ENCODE measurements around the gene ADH1B. TPM values are rescaled to one million over a fixed set of nuclear protein-coding genes. Genes with fewer than 3 reads are reported as not detected.
A peak's percentile ranks its signal among the peaks of the same experiment; 100 is the strongest.

The ADH1B gene
- polyA plus RNA-seq, 1 donor = 9.6 TPM

DNA sequence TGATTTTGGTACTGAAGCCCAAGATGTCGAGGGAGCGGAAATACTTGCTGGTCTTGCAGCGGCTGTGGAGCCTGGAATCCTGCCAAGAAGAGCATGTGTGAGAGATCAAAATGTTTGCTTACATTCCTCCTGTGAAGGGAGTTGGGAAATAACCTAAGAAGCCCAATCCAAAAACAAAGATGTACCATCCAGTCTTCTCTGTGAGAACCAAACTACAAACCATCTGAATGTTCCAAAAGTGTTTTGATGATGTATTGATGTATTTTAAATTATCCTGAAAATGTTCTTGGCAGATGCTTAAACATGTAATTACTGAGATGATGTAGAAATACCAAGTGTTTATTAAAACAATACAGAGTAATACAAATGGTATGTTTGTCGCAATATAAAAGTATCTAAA, 20.3 kb downstream of the ADH1B start:
- Histone ChIP-seq H3K36me3 (ENCODE audit: control insufficient read depth, insufficient read depth, low read length) (no peaks in the 10 kb centered on the region), H3K9me3 (ENCODE audit: control insufficient read depth, low read depth, low read length) (peaks cover 7% of the 10 kb centered on the region), H3K27ac (ENCODE audit: low read length) (no peak overlapping the region), H3K4me3 (ENCODE audit: low read length) (no peak overlapping the region), H3K27me3 (ENCODE audit: control insufficient read depth, insufficient read depth, low read length) (no peaks in the 10 kb centered on the region), H3K4me1 (ENCODE audit: control insufficient read depth, insufficient read depth, low read length) (no peaks in the 10 kb centered on the region)
- WGBS (ENCODE audit: insufficient coverage, low lambda C conversion rate) = 100% methylated on average over 1 of the region's 4 CpGs
- peak; percentile 58 to 64 for DNase-seq

DNA sequence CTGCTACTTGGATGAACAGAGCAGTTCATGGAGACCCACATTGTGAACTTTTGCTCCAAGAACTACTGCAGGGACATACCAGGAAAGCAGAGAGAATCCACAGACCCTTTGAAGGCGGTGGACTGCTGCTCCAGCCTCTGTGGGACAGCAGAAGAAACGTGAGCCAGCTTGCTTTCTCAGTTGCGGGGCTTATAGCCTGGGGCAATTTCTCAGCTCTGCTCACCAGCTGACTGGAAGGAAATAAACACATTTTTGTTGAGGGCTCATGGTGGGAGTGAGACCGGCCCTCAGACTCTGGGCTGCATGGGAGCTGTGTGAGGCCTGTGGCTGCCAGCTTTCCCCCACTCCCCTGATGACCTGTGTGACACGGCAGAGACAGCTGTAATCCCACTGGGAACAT, 27.8 kb downstream of the ADH1B start:
- Histone ChIP-seq H3K9me3 (ENCODE audit: control insufficient read depth, low read depth, low read length) (no peaks in the 10 kb centered on the region), H3K36me3 (ENCODE audit: control insufficient read depth, insufficient read depth, low read length) (no peaks in the 10 kb centered on the region), H3K4me1 (ENCODE audit: control insufficient read depth, insufficient read depth, low read length) (no peaks in the 10 kb centered on the region), H3K27me3 (ENCODE audit: control insufficient read depth, insufficient read depth, low read length) (no peaks in the 10 kb centered on the region), H3K4me3 (ENCODE audit: low read length) (no peak overlapping the region), H3K27ac (ENCODE audit: low read length) (no peak overlapping the region)
- DNase-seq = no peak
- no CpG with 5 or more reads among the region's 5 CpGs for WGBS (ENCODE audit: insufficient coverage, low lambda C conversion rate)

DNA sequence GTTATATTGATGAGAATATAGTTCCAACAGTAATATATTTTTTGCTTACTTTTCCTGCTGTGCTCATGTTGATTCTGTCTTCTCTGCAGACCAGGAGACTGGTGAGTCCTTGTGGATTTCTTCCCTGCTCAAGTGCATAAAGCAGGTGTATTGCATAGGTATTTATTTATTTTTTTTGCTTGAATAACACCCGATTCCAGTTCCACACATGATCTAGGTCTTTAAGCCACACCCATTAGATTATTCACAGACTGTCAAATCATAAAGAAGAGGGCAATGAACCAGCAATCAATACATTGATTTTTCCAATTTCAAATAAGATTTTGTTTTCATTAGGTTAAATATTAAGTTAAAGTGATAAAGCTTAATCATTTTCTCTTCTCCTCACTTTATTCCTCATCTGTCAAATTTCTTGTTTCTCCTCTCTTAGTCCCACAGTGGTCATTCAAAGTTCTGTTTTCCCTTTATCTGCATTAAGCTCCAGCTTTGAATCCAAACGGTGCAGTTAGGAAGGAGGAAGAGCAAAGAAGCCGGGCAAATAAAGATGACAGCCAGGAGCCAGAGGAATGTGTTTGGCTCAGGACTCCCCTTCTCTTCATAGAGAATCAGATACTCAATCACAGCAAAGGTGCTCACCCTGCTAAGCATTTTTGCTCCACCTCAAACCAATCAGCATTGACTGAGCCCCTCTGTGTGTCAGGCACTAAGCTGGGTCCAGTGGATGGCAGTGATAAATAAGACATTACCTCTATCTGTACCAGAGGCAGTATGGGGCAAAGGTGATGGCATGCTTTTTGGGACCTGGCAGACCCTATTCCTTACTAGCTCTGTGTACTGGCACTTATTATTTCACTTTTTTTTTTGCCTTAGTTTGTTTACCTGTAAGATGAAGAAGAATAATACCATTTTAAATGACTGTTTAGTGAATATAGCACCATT, 30.1 kb downstream of the ADH1B start, which contains the start of gene ADH1A:
ADH1A (minus strand) TSS at position 138 of the 939 bp plus-strand sequence; CDS start at position 67, 71 bp downstream.
- H3K4me3 ChIP-seq (ENCODE audit: low read length) = no peak within 1 kb of the TSS
- no peaks in the 10 kb centered on the region for H3K36me3 ChIP-seq (ENCODE audit: control insufficient read depth, insufficient read depth, low read length)
- no peaks in the 10 kb centered on the region for H3K27me3 ChIP-seq (ENCODE audit: control insufficient read depth, insufficient read depth, low read length)
- H3K27ac ChIP-seq (ENCODE audit: low read length) = no peak within 1 kb of the TSS
- H3K4me1 ChIP-seq (ENCODE audit: control insufficient read depth, insufficient read depth, low read length) = no peaks in the 10 kb centered on the region
- DNase-seq = no peak
- WGBS (ENCODE audit: insufficient coverage, low lambda C conversion rate) = 0% methylated on average over 1 of the region's 3 CpGs
- H3K9me3 ChIP-seq (ENCODE audit: control insufficient read depth, low read depth, low read length) = no peaks in the 10 kb centered on the region

DNA sequence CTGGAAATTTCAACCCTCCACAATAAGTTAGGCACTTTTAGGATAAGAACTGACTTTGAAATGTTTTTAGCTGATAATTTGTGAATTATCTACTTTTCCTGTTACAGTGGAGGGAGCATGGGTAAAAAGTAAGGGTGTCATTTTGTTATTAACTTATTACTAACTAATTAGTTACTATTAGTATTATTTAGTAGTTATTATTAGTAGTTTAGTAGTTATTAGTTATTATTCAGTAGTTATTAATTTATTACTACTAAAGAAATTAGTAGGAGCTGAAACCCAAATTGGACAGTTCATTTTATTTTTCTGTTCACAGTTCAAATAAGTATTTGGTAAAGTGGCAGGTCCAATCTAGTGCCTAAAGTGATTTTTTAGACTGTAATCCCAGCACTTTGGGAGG, 35.8 kb downstream of the ADH1B start:
- no peak overlapping the region for H3K4me3 ChIP-seq (ENCODE audit: low read length)
- no peaks in the 10 kb centered on the region for H3K27me3 ChIP-seq (ENCODE audit: control insufficient read depth, insufficient read depth, low read length)
- no peaks in the 10 kb centered on the region for H3K36me3 ChIP-seq (ENCODE audit: control insufficient read depth, insufficient read depth, low read length)
- H3K9me3 ChIP-seq (ENCODE audit: control insufficient read depth, low read depth, low read length) = no peaks in the 10 kb centered on the region
- no peak overlapping the region for H3K27ac ChIP-seq (ENCODE audit: low read length)
- no peaks in the 10 kb centered on the region for H3K4me1 ChIP-seq (ENCODE audit: control insufficient read depth, insufficient read depth, low read length)
- no peak for DNase-seq

DNA sequence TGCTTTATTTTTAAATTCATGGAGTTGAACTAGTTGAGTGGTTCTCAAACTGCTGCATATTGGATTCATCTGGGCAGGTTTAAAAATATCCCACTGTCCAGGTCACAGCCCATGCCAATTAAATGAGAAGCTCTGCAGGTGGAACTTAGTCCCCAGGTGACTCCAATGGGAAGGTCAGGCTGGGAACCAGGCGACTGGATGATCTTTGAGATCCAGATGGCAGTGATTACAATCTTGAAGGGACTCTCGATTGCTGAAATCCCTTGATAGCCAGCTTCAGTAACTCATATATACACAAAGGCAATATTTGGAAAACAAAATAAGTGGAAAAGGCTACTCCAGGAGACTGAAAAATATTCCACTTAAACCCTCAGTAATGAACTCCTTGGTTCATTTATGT, 38.5 kb downstream of the ADH1B start:
- H3K27ac ChIP-seq (ENCODE audit: low read length) = no peak overlapping the region
- 83% methylated on average over 1 of the region's 2 CpGs for WGBS (ENCODE audit: insufficient coverage, low lambda C conversion rate)
- no peaks in the 10 kb centered on the region for H3K36me3 ChIP-seq (ENCODE audit: control insufficient read depth, insufficient read depth, low read length)
- no peak for DNase-seq
- no peaks in the 10 kb centered on the region for H3K4me1 ChIP-seq (ENCODE audit: control insufficient read depth, insufficient read depth, low read length)
- no peaks in the 10 kb centered on the region for H3K27me3 ChIP-seq (ENCODE audit: control insufficient read depth, insufficient read depth, low read length)
- no peaks in the 10 kb centered on the region for H3K9me3 ChIP-seq (ENCODE audit: control insufficient read depth, low read depth, low read length)
- H3K4me3 ChIP-seq (ENCODE audit: low read length) = no peak overlapping the region

DNA sequence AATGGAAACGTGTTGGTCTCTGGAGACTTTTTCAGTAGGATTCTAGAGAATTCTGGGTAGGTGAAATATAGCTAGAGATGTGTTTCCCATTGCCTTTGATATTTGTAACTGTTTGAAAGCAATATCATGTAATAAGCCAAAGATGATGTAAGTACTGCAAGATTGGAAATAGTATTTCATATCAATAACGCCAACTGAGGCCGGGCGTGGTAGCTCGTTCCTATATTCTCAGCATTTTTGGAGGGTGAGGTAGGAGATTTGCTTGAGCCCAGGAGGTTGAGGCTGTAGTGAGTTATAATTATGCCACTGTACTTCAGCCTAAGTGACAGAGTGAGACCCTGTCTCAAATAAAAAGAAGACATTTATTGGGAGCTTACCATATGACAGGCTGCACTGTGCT, 39.9 kb downstream of the ADH1B start:
- H3K27me3 ChIP-seq (ENCODE audit: control insufficient read depth, insufficient read depth, low read length) = no peaks in the 10 kb centered on the region
- no peak for DNase-seq
- no peaks in the 10 kb centered on the region for H3K9me3 ChIP-seq (ENCODE audit: control insufficient read depth, low read depth, low read length)
- H3K27ac ChIP-seq (ENCODE audit: low read length) = no peak overlapping the region
- H3K36me3 ChIP-seq (ENCODE audit: control insufficient read depth, insufficient read depth, low read length) = no peaks in the 10 kb centered on the region
- WGBS (ENCODE audit: insufficient coverage, low lambda C conversion rate) = 90% methylated on average over 5 of the region's 5 CpGs
- no peak overlapping the region for H3K4me3 ChIP-seq (ENCODE audit: low read length)
- no peaks in the 10 kb centered on the region for H3K4me1 ChIP-seq (ENCODE audit: control insufficient read depth, insufficient read depth, low read length)

DNA sequence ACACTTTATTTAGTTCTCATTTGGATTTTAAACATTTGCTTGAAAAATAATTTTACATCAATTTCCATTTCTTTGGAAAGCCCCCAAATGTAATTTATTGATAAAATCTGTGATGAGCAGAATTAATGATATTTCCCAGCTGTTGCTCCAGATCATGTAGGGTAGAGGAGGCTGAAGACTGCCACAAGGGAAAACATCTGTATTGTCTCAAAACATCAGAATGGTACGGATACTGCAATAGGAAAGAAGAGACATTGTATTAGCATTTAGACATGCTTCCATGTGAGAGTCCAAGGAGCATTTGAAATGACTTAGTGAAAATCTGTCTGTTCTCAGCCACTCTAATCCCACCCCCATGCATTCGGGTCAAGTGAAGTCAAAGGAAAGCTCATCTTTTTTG, 44.8 kb downstream of the ADH1B start:
- Histone ChIP-seq H3K4me3 (ENCODE audit: low read length) (no peak overlapping the region), H3K4me1 (ENCODE audit: control insufficient read depth, insufficient read depth, low read length) (no peaks in the 10 kb centered on the region), H3K9me3 (ENCODE audit: control insufficient read depth, low read depth, low read length) (no peaks in the 10 kb centered on the region), H3K36me3 (ENCODE audit: control insufficient read depth, insufficient read depth, low read length) (no peaks in the 10 kb centered on the region), H3K27ac (ENCODE audit: low read length) (no peak overlapping the region), H3K27me3 (ENCODE audit: control insufficient read depth, insufficient read depth, low read length) (no peaks in the 10 kb centered on the region)
- WGBS (ENCODE audit: insufficient coverage, low lambda C conversion rate) = 83% methylated on average over 1 of the region's 2 CpGs
- peak in 1 of 2 donors; percentile 6 for DNase-seq

DNA sequence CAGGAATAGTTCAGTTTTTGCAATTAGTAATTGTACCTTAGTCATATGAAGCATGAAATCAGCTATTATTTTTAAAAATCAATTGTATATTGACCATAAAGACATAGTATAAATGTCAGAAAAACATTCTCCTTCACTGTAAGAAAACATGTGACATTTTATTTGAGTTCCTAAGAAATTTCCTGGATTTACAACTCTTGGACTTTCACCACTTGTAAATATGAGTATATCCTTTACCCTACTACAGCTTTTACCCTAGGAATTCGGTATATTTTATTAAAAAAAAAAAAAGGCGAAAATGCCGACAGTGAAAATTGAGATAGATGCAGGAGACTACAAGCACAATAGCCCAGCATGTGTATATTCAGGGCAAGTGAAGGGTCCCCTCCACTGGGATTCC, 45.3 kb downstream of the ADH1B start:
- no CpG with 5 or more reads among the region's 3 CpGs for WGBS (ENCODE audit: insufficient coverage, low lambda C conversion rate)
- no peaks in the 10 kb centered on the region for H3K36me3 ChIP-seq (ENCODE audit: control insufficient read depth, insufficient read depth, low read length)
- no peaks in the 10 kb centered on the region for H3K9me3 ChIP-seq (ENCODE audit: control insufficient read depth, low read depth, low read length)
- no peaks in the 10 kb centered on the region for H3K4me1 ChIP-seq (ENCODE audit: control insufficient read depth, insufficient read depth, low read length)
- DNase-seq = peak; percentile 14 to 64
- H3K4me3 ChIP-seq (ENCODE audit: low read length) = no peak overlapping the region
- peak overlapping the region; percentile 51 for H3K27ac ChIP-seq (ENCODE audit: low read length)
- no peaks in the 10 kb centered on the region for H3K27me3 ChIP-seq (ENCODE audit: control insufficient read depth, insufficient read depth, low read length)

DNA sequence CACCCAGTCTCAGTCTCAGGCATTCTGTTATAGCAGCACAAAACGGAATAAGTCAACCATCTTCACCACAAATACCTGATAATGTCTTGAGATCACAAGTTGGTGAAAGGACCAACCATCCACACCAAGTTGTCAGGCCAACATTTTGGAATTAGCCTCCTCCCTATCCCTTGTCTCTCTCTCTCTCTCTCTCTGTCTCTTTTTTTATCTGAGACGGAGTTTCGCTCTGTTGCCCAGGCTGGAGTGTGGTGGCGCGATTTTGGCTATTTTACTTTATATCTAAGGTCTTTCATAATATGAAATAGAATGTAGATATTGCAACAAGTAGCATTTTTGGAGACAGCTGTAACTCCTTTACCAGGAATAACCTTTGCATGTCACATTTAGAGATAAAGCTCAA, 46.2 kb downstream of the ADH1B start:
- no peak for DNase-seq
- Histone ChIP-seq H3K27ac (ENCODE audit: low read length) (no peak overlapping the region), H3K36me3 (ENCODE audit: control insufficient read depth, insufficient read depth, low read length) (no peaks in the 10 kb centered on the region), H3K9me3 (ENCODE audit: control insufficient read depth, low read depth, low read length) (no peaks in the 10 kb centered on the region), H3K4me3 (ENCODE audit: low read length) (no peak overlapping the region), H3K27me3 (ENCODE audit: control insufficient read depth, insufficient read depth, low read length) (no peaks in the 10 kb centered on the region), H3K4me1 (ENCODE audit: control insufficient read depth, insufficient read depth, low read length) (no peaks in the 10 kb centered on the region)
- WGBS (ENCODE audit: insufficient coverage, low lambda C conversion rate) = 100% methylated on average over 4 of the region's 5 CpGs

DNA sequence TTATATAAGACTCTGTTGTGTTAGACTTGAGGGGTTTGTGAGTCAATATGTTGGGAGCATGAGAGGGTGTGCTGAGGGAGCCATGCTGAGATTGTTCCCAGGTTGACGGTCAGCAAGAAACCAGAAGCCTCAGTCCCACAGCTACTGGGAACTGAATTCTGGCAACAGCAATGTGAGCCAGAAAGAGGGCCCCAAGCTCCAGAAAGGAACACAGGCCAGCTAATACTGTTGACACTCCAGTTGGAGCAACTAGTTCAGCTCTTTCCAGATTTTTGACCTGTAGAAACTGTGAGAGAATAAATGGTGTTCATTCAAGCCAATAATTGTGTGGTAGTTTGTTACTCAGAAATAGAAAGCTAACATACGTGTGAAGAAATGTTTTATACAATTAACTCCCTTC, 47.5 kb downstream of the ADH1B start:
- WGBS (ENCODE audit: insufficient coverage, low lambda C conversion rate) = 100% methylated on average over 1 of the region's 2 CpGs
- H3K27me3 ChIP-seq (ENCODE audit: control insufficient read depth, insufficient read depth, low read length) = no peaks in the 10 kb centered on the region
- DNase-seq = no peak
- no peaks in the 10 kb centered on the region for H3K9me3 ChIP-seq (ENCODE audit: control insufficient read depth, low read depth, low read length)
- no peak overlapping the region for H3K4me3 ChIP-seq (ENCODE audit: low read length)
- no peaks in the 10 kb centered on the region for H3K4me1 ChIP-seq (ENCODE audit: control insufficient read depth, insufficient read depth, low read length)
- H3K36me3 ChIP-seq (ENCODE audit: control insufficient read depth, insufficient read depth, low read length) = no peaks in the 10 kb centered on the region
- H3K27ac ChIP-seq (ENCODE audit: low read length) = no peak overlapping the region

DNA sequence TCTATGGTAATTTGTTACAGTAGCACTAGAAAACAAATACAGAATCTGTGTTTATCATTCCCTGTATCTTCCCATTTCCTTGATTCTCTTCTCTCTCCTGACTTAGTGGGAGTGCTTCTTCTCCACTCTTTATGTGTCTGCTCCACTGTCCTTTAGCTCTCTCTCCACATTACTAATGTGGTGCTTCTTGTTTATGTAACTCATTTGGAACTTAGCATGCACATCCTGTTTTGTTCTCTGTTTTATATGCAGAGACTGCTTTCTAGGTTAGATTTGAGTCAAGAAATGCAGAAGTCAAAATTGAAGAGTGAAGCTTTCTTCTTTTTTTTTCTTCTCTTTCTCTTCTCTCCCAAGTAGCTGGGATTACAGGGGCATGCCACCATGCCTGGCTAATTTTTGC, 56.3 kb downstream of the ADH1B start:
- H3K4me3 ChIP-seq (ENCODE audit: low read length) = no peak overlapping the region
- no peaks in the 10 kb centered on the region for H3K36me3 ChIP-seq (ENCODE audit: control insufficient read depth, insufficient read depth, low read length)
- no peaks in the 10 kb centered on the region for H3K4me1 ChIP-seq (ENCODE audit: control insufficient read depth, insufficient read depth, low read length)
- no peak for DNase-seq
- H3K9me3 ChIP-seq (ENCODE audit: control insufficient read depth, low read depth, low read length) = no peaks in the 10 kb centered on the region
- H3K27ac ChIP-seq (ENCODE audit: low read length) = no peak overlapping the region
- H3K27me3 ChIP-seq (ENCODE audit: control insufficient read depth, insufficient read depth, low read length) = no peaks in the 10 kb centered on the region

Measured in large intestine (tissue), 3 donors.